NCI-H1417 (cell line): Measurements from ENCODE around the gene HSD11B2.

Experiments used
- DNase-seq, 3 experiments: peaks; one replicate each; lab custom pipeline; 2025; lab: John Stamatoyannopoulos, UW

The HSD11B2 gene

DNA sequence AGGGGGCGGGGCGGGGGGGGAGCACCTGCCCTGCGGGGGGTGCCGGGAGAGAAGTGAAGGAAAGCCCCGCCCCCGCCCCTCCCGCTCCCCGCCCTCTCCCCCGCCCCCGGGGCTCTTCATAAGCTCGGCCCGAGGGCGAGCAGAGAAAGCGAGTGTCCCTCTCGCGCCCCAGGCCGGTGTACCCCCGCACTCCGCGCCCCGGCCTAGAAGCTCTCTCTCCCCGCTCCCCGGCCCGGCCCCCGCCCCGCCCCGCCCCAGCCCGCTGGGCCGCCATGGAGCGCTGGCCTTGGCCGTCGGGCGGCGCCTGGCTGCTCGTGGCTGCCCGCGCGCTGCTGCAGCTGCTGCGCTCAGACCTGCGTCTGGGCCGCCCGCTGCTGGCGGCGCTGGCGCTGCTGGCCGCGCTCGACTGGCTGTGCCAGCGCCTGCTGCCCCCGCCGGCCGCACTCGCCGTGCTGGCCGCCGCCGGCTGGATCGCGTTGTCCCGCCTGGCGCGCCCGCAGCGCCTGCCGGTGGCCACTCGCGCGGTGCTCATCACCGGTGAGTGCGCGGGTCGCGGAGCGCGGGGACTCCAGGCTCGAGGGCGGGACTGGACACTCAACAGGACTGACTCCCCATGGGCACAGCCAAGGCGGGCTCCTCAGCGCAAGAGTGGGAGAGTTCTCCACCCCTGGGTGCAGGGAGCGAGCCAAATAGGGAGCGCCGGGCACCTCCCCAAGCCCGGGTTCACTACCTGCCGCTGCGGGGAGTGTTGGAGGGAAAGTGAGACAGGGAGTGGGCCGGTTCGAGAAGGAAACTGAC is at the start of gene HSD11B2:
TSS of gene HSD11B2 (plus strand) at position 145 of the 798 bp plus-strand sequence. CDS start at position 273, 128 bp downstream.
- DNase-seq, result peak; percentile 59 to 84 (median 82)

DNA sequence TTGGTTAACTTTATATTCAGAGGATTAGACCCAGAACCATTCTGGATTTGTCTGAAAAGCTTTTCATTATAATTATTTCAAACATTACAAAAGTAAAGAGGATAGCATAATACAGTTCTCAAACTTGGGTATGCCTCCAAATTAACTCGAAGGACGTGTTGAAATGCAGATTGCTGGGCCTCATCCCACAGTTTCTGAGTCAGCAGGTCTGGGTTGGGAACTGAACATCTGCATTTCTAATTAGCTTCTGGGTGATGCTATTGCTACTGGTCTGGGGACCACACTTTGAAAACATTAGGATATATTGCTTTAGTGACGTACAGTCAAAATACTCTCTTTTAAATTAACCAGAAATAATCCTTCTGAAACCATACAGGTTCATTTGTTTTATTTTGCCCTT is 47.6 kb upstream of the HSD11B2 start:
- no peak for DNase-seq

DNA sequence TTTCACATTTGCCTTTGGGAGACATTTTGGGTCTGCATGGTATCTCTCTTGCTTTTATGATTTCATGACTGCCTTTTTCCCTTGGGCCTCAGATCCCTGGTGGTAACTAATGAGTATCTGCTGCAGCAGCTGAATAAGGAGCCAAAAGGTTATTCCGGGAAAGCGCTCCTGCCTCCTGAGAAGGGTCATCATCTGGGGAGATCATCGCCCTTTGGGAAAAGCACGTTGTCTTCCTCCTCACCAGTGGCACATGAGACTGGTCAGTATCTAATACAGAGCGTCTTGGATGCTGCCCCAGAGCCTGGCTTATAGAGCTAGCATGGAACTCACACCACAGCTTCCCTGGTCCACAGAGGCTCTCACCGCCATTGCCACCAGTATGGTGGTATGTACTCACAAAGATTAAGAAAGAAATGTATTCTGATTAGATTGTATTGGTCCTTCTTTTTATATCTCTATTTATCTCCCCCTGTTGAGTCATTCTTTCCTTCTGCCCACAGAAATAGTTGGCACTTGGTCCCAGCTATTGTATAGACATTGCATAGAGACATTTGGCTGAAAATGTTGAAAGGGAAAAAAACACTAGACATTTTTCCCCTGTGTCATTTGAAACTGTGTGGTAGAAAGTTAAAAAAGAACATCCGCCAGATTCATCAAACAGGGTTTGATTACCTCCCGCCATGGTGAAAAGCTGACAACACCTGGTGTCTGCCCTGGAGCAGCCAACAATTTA is 46.0 kb upstream of the HSD11B2 start:
- DNase-seq, result peak in 1 of 3 experiments; percentile 44

DNA sequence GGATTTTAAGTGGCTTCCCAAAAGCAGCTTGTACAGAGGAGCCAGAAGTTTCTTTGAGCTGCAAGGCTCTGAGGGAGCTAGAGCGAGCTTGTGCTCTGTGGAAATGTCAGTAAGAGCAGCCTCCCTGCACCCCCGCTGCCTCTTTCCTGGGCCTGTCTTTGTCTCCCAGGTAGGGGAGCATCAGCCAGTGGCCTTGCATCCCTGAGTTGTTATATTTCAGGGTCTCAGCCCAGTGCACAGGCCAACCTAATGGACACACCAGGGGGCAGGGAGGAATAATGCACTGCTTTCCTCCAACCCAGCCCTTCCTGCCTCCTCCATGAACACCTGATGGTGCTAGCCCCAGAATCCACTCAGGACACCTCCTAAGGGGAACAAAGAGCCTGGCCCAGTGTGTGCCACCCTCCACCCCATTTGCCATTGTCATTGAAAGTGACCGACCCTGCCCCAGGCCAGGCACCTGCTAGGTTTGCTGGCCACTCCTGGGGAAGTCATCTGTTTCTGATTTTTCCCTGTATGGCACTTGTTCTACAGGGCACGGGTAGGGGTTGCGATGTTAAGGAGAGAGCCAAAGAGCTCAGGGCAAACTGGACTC is 44.0 kb upstream of the HSD11B2 start:
- no peak for DNase-seq

DNA sequence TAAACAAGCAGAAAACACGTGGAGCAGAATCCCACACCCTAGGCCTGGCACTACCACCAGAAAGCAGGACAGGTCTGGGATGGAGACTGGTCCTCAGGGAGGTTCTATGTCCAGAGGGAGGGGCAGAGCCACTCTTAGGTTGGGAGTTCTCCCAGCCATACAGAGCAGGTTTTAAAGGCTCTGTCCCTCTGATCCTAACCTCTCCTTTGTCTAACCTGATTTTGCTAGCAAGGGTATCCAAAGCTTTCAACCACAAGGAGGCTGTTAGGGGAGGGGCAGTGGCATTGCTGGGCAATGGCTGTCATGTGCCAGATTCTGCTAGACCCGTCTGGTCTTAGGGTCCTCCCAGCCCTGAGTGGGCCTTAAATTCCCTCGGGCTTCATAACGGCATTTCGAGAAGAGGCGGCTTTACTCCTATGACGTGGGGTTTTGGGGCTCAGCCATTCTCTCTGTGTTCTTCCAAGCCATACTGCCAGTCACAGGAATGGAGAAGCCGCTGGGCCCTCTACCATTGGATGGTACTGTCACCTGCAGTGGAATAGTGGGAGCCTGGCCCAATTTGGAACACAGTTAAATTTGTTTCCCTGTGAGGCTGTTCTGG is 43.3 kb upstream of the HSD11B2 start:
- DNase-seq, result no peak

DNA sequence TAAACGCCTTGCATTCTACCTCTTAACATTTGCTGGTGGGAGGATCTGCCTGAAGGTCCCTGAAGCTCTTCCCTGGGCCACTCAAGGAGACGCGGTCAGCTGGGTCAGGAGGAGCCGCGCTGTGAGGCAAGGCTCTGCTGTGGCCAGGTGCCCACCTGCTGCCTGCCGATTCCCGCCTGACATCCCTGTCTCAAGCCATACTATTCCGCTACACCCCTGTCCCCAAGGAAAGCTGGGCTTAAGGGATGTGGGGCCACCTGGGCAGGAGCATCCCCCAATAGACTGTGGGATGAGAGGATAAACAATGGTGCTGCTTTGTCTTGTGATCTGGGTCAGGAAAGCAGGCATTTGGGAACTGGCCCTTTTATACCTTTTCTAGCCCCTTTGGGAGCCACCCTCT is 42.7 kb upstream of the HSD11B2 start:
- no peak for DNase-seq

DNA sequence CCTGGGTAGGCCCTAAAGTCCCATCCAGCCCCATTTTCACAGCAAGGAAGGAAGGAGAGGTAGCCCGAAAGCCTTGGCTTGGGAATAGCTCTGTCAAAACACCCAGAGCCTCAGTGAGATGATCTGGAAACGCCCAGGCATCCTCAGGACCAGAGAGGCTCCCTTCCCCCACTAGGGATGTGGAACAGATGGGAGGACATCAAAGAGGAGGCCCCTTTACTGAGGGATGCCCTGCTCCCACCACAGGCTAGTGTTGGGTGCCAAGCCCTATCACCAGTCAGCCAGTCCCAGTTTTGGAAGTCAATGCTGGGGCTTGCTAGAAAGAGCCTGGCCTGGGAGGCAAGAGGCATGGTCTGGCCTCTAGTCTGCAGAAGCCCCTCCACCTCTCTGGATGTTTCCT is 42.3 kb upstream of the HSD11B2 start:
- no peak for DNase-seq

DNA sequence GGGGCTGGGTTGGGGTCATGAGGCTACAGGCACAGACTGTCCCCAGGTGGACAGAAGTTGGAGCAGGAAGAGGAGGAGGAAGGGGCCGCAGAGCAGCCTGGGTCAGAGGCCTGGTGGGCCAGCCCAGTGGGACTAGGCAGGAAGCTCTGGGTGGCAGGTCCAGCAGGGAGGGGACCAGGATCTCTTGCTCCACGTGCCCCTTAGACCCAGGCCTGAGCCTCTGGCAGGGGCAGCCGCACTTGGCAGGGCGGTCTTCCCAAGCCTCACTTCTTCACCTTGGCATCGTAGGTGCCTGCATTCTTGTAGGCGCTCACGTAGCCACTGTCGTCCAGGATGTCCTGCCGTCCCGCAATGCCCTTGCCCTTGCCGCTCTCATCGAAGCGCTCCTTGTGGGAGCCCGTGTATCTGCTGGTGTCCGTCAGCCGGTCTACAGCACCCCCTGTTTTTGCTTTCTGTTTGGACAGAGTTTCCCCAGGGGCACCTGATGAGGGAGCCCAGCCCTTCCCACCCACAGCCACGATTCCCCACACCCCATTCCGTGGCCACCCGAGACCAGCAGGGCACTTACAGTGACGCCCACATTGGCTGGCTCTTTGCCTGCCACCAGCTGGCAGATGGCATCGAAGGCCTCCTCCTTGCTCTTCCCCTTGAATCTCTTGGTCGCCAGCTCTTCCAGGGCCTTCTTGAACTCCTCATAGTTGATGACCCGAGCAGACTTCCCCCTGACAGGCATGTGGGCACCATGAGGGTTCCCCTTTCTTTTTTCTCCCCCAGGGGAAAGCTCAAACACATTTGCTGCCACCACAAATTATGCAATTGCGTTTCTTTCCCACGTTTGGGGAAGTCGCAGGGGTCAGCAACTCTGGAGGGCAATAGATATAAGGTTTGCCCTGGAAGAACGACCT is 40.8 kb upstream of the HSD11B2 start:
- no peak for DNase-seq

DNA sequence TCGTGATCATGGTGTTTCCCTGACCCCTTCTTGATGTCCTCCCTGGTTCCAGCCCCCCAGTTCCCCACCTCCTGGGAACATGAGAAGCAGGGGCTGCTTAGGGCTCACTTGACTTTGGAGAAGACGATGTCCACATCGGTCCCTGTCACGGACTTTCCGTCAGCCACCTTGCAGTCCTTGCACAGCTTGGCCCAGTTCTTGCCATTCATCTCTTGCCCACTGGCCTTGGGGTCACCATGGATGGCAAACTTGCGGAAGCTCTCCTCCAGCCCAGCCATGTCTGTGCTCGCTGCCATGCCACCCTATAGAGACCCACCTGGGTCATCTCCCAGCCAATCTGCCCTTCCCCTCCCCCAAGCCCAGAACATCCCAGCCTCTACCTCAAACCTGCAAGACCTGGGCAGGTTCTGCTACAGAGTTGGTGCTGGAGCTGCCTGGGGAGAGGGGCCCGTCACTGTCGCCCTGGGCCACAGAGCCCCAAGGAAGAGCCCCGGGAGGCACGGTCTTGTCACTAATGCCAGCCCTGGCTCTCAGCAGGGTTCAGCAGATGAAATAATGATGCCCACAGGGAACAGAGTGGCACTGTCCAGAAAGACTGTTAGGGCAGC is 40.0 kb upstream of the HSD11B2 start:
- DNase-seq, result no peak

DNA sequence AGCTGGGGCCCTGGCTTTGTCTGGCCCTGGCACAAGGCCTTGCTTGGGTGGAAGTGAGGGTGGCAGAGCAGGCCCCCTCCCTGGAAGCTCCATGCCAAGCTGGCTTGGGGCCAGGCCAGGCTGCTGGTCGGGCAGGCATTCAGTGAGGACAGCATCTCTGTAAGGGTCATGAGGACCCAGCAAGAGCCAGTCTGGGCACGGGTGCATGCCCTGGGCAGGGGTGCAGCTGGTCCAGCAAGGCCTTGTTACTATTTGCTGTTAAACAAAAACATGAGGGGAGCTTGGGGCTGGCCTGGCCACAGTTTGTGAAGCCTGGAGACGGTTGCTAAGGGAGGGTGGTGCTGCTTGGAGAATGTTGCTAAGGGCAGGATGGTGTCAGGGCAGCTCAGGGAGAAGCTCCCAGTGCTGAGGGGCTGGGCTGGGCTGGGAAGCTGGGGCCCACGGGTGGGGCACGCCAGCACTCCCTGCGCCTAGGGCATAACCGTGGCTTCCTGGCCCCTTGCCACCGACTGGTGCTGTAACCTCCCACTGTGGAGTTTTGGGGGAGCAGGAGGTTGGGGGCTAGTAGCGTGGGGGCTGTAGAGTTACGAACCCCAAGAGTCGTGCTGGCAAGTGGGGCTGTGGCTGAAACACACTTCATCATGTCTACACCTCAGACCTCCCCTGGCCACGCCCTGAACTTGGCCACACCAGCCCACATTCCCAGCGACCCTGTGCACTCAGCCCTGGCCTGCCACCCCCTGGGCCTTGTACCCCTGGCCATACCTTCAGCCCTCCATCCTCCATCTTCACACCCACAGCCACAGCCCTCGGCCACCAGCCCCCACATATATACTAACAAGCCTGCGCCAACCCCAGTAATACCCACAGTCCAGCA is 39.3 kb upstream of the HSD11B2 start:
- peak in 2 of 3 experiments; percentile 51 to 74 for DNase-seq

DNA sequence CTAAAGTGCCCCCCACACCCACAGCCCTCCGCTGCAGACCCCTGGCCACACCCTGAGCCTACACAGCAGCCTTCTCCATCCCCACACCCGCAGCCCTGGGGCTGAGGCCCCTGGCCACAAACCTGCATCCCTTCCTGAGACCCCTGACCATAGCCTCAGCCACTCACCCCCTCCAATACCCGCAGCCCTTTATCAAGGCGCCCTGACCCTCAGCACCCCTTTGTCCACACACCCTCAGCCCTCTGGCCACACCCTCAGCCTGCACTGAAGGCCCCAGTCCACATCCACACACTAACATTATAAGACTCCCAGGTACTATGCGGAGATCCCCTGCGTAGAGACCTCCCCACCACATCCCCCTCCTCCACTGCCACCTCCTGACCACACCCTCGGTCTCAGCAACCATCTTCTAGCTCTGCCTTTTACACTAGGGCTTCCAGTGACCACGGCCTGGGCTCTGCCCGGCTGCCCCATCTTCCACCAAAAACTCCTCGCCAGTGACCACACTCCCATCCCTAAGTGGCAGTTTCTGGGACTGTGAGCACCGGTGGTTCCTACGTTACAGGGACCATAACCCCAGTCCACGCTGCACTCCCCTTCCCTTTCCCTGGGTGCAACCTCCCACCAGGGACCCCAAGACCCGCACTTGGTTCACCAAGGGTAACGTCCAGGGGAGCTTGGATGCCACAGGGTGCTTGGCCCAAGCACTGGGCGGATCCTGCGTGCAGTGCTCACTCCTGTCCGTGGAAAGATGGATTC is 38.4 kb upstream of the HSD11B2 start:
- DNase-seq, result no peak

DNA sequence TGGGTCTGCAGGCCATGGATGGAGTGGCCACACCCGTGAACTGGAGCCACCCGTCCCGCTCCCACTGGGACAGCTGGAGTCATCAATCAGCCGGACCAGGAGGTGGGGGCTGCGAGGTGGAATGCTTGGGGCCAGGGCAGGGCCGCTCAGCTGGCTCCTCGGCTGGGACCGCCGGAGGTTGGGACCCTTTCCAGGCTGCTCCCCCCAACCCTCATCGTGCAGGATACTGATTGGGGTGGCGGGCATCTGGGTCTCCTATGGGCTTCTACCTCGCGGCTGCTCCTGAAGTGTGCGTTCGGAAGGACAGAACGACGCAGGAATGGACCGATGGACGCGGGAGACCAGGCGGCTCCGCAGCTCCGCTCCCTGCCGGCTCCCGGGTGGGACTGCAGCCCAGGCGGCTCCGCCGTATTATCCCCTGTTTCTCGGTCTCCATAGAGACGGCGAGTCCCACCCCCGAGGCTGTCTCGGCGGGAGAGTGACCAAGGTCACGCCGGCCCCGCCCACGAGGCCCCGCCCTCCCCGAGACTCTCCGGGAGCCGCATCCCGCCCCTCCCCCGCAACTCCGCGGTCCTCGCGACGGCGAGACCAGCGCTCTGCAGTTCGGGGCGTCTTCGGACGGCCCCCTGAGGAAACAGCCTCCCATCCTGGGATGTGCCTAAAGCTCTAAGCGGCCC is 37.7 kb upstream of the HSD11B2 start, which contains the start of gene TPPP3:
TSS of gene TPPP3 (minus strand) at position 388 of the 677 bp plus-strand sequence. CDS start 2,387 bp downstream, outside the sequence.
- DNase-seq, result peak; percentile 79 to 89 (median 85)

DNA sequence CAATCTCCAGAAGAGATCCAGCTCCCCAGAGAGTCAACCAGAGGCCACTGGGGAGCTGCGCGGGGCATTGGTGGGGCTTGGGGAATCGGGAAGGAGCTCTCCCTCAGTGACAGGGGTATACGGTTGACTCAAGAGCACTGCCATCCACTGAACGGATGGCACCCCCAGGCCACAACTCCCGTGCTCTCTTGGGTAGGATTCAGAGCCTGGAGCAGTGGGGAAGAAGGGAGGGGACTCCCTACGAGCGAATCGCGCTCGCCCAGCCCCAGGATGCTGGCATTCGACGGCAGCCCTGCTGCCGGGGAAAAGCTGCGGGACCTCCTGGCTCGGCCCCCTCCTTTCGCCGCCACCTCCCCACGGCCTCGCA is 37.1 kb upstream of the HSD11B2 start:
- DNase-seq, result peak in 1 of 3 experiments; percentile 54

DNA sequence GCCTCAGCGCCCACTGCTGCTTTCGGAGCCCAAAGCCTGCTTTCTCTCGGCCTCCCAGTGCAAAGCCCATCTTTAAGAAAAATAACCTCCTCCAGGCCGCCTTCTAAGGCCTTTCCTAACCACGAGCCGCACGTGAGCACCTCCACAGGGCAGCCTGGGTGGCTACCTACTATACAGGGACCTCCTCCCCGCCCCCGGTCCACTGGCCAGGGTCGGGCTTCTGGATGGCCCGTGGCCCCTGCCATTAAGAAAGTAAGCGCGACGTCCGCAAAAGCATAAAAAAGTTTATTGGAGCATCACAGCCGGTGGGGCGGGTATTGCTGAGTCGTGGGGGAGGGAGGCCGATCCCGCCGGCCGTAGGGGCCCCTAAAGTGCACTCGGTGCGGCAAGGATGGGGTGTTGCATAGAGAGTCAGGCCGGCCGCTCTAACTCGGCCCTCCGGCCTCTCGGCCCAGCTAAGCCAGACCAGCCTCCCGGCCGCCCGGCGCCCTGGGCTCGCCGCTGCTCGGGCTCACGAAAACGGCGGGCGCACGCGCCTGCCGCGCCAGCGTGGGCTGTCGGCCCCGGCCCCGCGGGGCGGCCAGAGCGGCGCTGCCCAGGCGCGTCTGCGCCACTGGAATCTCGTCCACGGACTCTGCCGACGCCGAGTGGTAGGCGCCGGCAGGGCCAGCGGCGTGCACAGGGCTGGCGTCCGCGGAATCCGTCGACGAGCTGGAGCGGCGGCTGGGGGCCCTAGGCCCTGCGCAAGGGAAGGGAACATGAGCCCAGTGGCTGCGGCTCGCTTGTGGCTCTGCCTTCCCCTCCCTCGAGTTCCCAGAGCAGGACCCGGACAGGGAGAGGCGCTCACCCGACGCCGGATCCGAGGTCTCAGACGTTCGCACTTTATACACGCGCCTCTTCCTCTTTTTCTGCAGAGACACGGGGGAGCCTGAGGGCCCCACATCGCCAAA is 36.5 kb upstream of the HSD11B2 start:
- DNase-seq, result no peak

DNA sequence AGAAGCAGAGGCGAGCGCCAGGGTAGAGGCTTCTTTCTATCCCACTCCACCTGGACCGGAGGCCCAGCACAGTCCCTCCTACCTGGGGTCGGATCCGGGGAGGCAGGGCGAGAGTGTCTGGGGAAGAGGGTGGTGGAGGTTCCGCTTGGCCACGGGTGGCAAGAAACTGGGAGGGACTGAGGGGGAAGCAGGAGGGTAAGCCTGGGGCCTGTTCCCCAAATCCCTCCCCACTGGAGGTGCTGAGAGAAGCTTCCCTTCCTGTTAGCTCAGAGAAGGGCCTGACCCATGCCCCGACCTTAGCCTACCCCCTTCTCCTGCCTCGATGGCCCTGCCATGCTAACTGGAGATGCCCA is 35.8 kb upstream of the HSD11B2 start:
- no peak for DNase-seq

DNA sequence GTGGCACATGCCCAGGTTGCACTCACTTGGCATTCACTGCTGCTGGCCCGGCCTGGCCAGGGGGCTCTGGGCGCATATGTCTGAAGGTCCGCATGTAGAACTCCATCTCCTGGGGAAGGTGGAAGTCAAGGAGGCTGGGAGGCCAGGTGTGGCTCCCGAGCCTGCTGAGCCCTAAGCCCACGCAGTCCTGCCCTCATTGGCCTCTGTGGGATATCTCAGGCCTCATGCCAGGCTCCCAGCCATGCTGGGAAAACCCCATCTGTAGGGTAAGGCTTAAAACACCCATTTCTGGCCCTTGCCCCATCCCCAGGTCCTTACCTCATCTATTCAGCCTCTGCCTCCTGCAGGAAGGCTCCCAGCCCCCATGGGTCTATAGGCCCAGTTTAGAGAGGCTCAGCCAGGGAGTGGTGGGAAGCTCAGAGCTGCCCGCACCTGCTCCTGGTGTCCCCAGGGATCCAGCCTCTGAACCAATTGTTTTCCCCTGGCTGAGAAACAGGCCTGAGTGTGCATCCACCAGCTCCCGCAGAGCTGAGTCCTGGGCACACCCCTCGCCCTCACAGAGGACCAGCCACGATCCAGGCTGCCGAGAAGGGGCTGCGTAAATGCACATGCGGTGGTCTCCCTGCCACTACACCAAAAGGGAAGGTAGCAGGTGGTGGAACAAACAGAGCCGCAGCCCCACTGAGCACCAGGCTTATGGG is 35.3 kb upstream of the HSD11B2 start:
- DNase-seq, result peak; percentile 87 to 97 (median 93)
